SU-DHL-6 (cell line): Measurements from ENCODE around the gene AKIP1.

Experiments used
- H2AFZ ChIP-seq: fragments of 200-600 bp; sonication (generic); 2 replicates; pipeline ENCODE4 v1.6.1; 2014; ENCODE audit warnings: low read depth, mild to moderate bottlenecking, moderate library complexity, mixed read lengths, antibody characterized with exemption, low read length; ENCODE audit not compliant: severe bottlenecking
- H3F3A ChIP-seq: fragments of 200-600 bp; shearing (Covaris generic); 2 replicates; pipeline ENCODE4 v1.6.0; 2016; ENCODE audit warnings: antibody characterized with exemption, mild to moderate bottlenecking; ENCODE audit not compliant: insufficient read depth
- H3K27ac ChIP-seq: fragments of 200-600 bp; sonication (generic); 2 replicates; pipeline ENCODE4 v1.5.1; 2016; ENCODE audit warnings: low read depth, mild to moderate bottlenecking, low read length, moderate library complexity, mixed read lengths
- H3K27me3 ChIP-seq: fragments of 200-600 bp; sonication (generic), shearing (Covaris generic); 2 replicates; pipeline ENCODE4 v1.6.0; 2014; ENCODE audit warnings: mild to moderate bottlenecking, low read length
- H3K36me3 ChIP-seq: fragments of 200-600 bp; sonication (generic); 2 replicates; pipeline ENCODE4 v1.6.1; 2014; ENCODE audit warnings: mild to moderate bottlenecking, low read length, mixed read lengths
- H3K4me2 ChIP-seq: fragments of 300-600, 200-600 bp; shearing (Covaris generic), sonication (generic); 2 replicates; pipeline ENCODE4 v1.6.0; 2014; ENCODE audit warnings: low read length, low read depth, mild to moderate bottlenecking; ENCODE audit not compliant: poor library complexity, severe bottlenecking
- H3K4me3 ChIP-seq: fragments of 200-600 bp; sonication (generic); 2 replicates; pipeline ENCODE4 v1.5.1; 2014; ENCODE audit warnings: antibody characterized with exemption, low read length, mild to moderate bottlenecking, mixed read lengths; ENCODE audit not compliant: insufficient read depth, poor library complexity, severe bottlenecking
- H3K79me2 ChIP-seq: fragments of 200-600 bp; sonication (generic); 2 replicates; pipeline ENCODE4 v1.6.1; 2014; ENCODE audit warnings: mild to moderate bottlenecking, low read length, moderate library complexity; ENCODE audit not compliant: insufficient read depth
- H3K9ac ChIP-seq: fragments of 200-600 bp; sonication (generic); 2 replicates; pipeline ENCODE4 v1.7.0; 2014; ENCODE audit warnings: mild to moderate bottlenecking, low read length
- H3K9me2 ChIP-seq: fragments of 200-600 bp; sonication (generic); replicated peaks from 2 replicates; pipeline ENCODE4 v1.6.1; 2014; ENCODE audit warnings: low read length; ENCODE audit not compliant: insufficient read depth
- H3K9me3 ChIP-seq: fragments of 200-600 bp; sonication (generic); 2 replicates; pipeline ENCODE4 v1.6.1; 2014; ENCODE audit warnings: low read length, mixed read lengths; ENCODE audit not compliant: insufficient read depth
- H4K20me1 ChIP-seq: fragments of 200-600 bp; sonication (generic); 2 replicates; pipeline ENCODE4 v1.6.1; 2014; ENCODE audit warnings: low read depth, mild to moderate bottlenecking, antibody characterized with exemption, low read length, moderate library complexity, mixed read lengths
- CTCF ChIP-seq: fragments of 200-600 bp; sonication (generic); IDR thresholded peaks from one replicate; pipeline ENCODE4 v1.5.1; 2017; ENCODE audit warnings: antibody characterized with exemption, mild to moderate bottlenecking, low read length, moderate library complexity; ENCODE audit not compliant: insufficient read depth, poor library complexity, severe bottlenecking
- EZH2phosphoT487 ChIP-seq: fragments of 200-600 bp; sonication (generic), shearing (Covaris generic); conservative IDR thresholded peaks from 2 replicates; pipeline ENCODE4 v1.6.1; 2018; ENCODE audit warnings: mild to moderate bottlenecking, antibody characterized with exemption, low read length, moderate library complexity, mixed read lengths

Gene AKIP1

GRCh38 chr11:8947230-8947943 lies 36.4 kb downstream of the AKIP1 start:
- H3F3A ChIP-seq: no peaks in the 10 kb centered on the region; the same call in 1 of the 2 replicates
- H2AFZ ChIP-seq: no peak overlapping the region
- TF ChIP-seq CTCF: no peak
- TF ChIP-seq EZH2phosphoT487: no peak
- no peaks in the 10 kb centered on the region for H3K9me3 ChIP-seq
- no peak overlapping the region for H3K27ac ChIP-seq
- H3K9me2 ChIP-seq: no peaks in the 10 kb centered on the region
- no peak overlapping the region for H3K4me3 ChIP-seq
- H3K27me3 ChIP-seq: no peaks in the 10 kb centered on the region
- H3K9ac ChIP-seq: no peak overlapping the region
- peaks cover 32% of the 10 kb centered on the region for H3K36me3 ChIP-seq
- H3K4me2 ChIP-seq: no peak overlapping the region
- H3K79me2 ChIP-seq: no peaks in the 10 kb centered on the region
- H4K20me1 ChIP-seq: peaks cover 7% of the 10 kb centered on the region; the same call in 1 of the 2 replicates

DNA sequence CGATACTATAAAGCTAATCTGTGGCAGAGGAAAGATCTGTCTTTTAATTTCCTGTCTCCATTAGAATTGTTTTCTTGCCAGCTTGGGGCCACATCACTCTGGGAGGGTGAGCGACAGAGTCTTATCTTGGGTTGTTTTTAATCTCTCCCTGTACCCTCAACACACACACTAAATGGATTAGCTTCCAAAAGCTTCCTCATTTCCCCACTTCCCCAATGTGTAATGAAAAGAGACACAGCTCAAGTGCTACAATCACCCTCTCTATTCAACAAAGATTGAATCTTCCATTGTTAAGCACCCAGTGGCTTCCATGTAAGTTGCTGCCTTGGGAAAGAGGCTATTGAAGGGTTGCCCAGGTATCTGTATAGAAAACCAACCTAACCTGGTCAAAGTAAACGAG lies 37.9 kb downstream of the AKIP1 start:
- Histone ChIP-seq H3K4me3 (no peak overlapping the region), H2AFZ (no peak overlapping the region), H3K27me3 (no peaks in the 10 kb centered on the region), H3F3A (no peaks in the 10 kb centered on the region; the same call in 1 of the 2 replicates), H3K79me2 (no peaks in the 10 kb centered on the region), H3K27ac (no peak overlapping the region), H3K36me3 (peaks cover 42% of the 10 kb centered on the region), H3K9ac (no peak overlapping the region), H3K9me2 (no peaks in the 10 kb centered on the region), H4K20me1 (peaks cover 7% of the 10 kb centered on the region; the same call in 1 of the 2 replicates), H3K9me3 (no peaks in the 10 kb centered on the region), H3K4me2 (no peak overlapping the region)
- TF ChIP-seq EZH2phosphoT487 (no peak), CTCF (no peak)

DNA sequence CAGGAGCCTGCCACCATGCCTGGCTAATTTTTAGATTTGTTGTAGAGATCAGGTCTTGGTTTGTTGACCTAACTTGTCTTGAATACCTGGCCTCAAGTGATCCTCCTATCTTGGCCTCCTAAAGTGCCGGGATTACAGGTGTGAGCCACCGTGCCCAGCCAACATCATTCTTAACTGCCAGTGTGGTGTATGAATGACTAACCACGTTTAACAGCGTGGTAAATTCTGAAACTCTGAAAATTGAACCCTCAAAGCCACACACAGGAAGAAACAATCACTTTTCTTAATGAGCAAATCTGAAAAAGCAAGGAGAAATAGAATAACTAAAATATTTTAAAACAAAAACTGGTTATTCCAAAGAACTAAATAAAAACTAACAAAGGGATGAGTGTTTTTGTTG lies 45.9 kb downstream of the AKIP1 start:
- Histone ChIP-seq H3K79me2 (peaks cover 52% of the 10 kb centered on the region), H2AFZ (no peak overlapping the region), H3K9ac (no peak overlapping the region), H4K20me1 (no peaks in the 10 kb centered on the region; the same call in 1 of the 2 replicates), H3F3A (peaks cover 3% of the 10 kb centered on the region; the same call in 1 of the 2 replicates), H3K36me3 (peaks cover 15% of the 10 kb centered on the region), H3K27ac (no peak overlapping the region), H3K4me2 (no peak overlapping the region), H3K4me3 (no peak overlapping the region), H3K27me3 (no peaks in the 10 kb centered on the region), H3K9me2 (no peaks in the 10 kb centered on the region), H3K9me3 (no peaks in the 10 kb centered on the region)
- TF ChIP-seq EZH2phosphoT487 (no peak), CTCF (no peak)
